Left ventricle myocardium inferior (tissue), 1 donor: ENCODE data around the gene EGR2. TPM values are rescaled to one million over a fixed set of nuclear protein-coding genes. Genes with fewer than 3 reads are reported as not detected.

Experiments used
- DNase-seq: peaks from one replicate; pipeline ENCODE4 v3.0.0-alpha.2; 2020
- H3K27ac ChIP-seq: fragments of 200-600 bp; replicated peaks from 2 replicates; pipeline ENCODE4 v1.8.0; 2021
- H3K27me3 ChIP-seq: fragments of 200-600 bp; 2 replicates; pipeline ENCODE4 v1.8.0; 2021; ENCODE audit warnings: low read depth
- H3K36me3 ChIP-seq: fragments of 200-600 bp; 2 replicates; pipeline ENCODE4 v1.8.0; 2021
- H3K4me1 ChIP-seq: fragments of 200-600 bp; 2 replicates; pipeline ENCODE4 v1.8.0; 2021
- H3K4me3 ChIP-seq: fragments of 200-600 bp; 2 replicates; pipeline ENCODE4 v1.8.0; 2021; ENCODE audit warnings: mild to moderate bottlenecking, moderate library complexity
- H3K9me3 ChIP-seq: fragments of 200-600 bp; replicated peaks from 2 replicates; pipeline ENCODE4 v1.8.0; 2021
- intact Hi-C: fragments of 100-400 bp; cut with micrococcal nuclease; formaldehyde crosslinking; loops from one replicate; pipeline ENCODE4 v1.11.0; 2022
- long read RNA-seq: library from polyadenylated mRNA; unstranded; transcript quantifications from one replicate; pipeline ENCODE4 v2.0.0, GENCODE V29; 2021
- total RNA-seq: library from RNA; stranded (reverse); fragmentation: NEBNext Ultra II Directional; extraction: Animal tissue kit (Norgen Biotek cat#: 25700); gene quantifications from one replicate; pipeline ENCODE4 v1.2.1, GENCODE V29; 2021
- TF ChIP-seq, protein P1 (sequence below): fragments of 200-600 bp; IDR thresholded peaks from 2 replicates; pipeline ENCODE4 v1.8.0; 2021; ENCODE audit warnings: antibody characterized with exemption, mild to moderate bottlenecking, borderline replicate concordance
- donor health status: DM: no; HTN: yes; CAD: no; lungs with severe emphysema.

The EGR2 gene
- 0.52 TPM for total RNA-seq
- long read RNA-seq: 0 reads

DNA sequence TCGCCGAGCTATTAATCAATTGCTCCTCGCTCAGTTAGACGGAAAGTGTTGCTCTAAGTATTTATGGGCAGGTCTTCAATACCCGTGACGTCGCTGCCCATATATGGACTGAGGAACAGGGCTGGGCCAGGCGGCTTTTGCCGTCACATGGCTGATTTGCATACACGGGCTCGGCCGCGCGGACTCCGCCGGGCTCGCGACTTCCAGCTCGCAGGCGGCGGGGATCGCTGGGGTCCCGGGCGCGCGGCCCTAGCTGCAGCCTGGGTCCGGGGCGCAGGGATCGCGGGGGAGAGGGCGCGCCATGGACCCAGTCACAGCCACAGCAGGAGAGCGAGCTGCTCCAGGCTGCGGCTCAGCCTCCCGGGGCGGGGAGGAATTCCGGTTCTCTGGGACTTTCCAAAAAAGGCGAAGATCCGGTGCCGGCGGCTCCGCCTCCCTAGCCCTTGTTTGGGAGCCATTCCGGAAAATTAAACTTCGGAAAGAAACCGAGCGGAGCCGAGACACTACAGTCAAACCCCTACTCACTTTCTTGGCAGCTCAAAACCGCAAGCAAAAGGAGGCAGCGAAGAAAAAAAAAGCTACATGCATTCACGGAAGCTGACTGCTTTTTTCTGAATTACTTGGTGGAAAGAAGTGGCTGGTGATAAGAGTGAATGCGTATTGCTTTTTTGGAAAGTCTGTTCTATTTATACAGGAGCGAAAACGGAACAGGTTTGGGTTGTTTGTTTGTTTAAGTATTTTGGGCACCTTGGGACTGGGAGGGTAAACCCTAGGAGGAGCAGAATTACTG, at the start of gene EGR2:
EGR2 (minus strand) TSS at position 36 of the 790 bp plus-strand sequence. CDS start 337 bp downstream, outside the sequence.
- Histone ChIP-seq H3K4me1 (peaks cover 52% of the 10 kb centered on the region), H3K4me3 (peak within 1 kb of the TSS; percentile 87), H3K27me3 (peaks cover 66% of the 10 kb centered on the region), H3K36me3 (no peaks in the 10 kb centered on the region), H3K27ac (peak within 1 kb of the TSS; percentile 91), H3K9me3 (no peaks in the 10 kb centered on the region)
- DNase-seq: peak; percentile 93
- TF ChIP-seq, protein P1, sequence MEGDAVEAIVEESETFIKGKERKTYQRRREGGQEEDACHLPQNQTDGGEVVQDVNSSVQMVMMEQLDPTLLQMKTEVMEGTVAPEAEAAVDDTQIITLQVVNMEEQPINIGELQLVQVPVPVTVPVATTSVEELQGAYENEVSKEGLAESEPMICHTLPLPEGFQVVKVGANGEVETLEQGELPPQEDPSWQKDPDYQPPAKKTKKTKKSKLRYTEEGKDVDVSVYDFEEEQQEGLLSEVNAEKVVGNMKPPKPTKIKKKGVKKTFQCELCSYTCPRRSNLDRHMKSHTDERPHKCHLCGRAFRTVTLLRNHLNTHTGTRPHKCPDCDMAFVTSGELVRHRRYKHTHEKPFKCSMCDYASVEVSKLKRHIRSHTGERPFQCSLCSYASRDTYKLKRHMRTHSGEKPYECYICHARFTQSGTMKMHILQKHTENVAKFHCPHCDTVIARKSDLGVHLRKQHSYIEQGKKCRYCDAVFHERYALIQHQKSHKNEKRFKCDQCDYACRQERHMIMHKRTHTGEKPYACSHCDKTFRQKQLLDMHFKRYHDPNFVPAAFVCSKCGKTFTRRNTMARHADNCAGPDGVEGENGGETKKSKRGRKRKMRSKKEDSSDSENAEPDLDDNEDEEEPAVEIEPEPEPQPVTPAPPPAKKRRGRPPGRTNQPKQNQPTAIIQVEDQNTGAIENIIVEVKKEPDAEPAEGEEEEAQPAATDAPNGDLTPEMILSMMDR: no peak
- intact Hi-C loops: loop anchor here (5.0 kb wide), 1 partner anchor 204 kb away; no protein-coding TSS in a partner anchor

DNA sequence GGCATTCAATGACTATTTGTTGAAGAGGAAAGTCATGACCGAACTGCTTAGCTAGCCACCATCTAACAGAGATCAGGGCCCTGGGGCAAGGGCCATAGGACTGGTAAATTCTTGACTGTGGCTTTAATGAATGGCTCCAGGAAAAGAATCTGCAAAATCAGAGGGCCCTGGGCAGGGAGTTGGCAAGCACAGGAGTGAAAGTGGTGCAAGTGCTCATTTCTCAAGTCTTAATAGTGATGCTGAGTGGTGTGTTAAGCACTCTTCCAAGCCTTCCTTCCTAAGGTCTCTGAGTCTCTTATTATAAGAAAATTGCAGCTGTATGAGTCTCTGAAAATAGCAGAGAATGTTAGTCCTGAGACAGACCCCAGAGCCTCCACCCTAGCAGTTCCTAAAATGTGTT, 46.3 kb upstream of the EGR2 start:
- Histone ChIP-seq H3K4me3 (no peak overlapping the region), H3K27me3 (peaks cover 5% of the 10 kb centered on the region), H3K4me1 (peaks cover 7% of the 10 kb centered on the region), H3K9me3 (no peaks in the 10 kb centered on the region), H3K27ac (no peak overlapping the region), H3K36me3 (no peaks in the 10 kb centered on the region)
- DNase-seq: no peak
- intact Hi-C loops: no loop called here
- TF ChIP-seq, protein P1: no peak

DNA sequence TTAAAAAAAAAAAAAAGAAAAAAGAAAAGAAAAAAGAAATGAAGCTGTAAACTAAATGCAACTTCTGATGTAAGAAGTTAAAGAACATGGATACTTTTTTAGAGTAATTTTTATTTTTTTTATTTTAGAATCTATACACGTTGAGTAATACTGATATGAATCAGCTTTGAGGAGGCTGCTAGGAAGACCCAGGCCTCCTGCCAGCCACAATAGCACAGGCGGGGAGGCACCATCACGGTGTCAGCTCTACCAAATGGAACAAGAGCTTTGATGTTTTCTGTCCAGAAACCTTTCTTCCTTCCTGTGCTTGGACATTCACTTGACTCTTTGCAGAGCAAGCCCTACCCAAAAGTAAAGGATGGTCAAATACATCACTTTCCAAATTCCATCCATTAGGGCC, 45.3 kb upstream of the EGR2 start:
- Histone ChIP-seq H3K4me1 (peaks cover 7% of the 10 kb centered on the region), H3K36me3 (no peaks in the 10 kb centered on the region), H3K9me3 (no peaks in the 10 kb centered on the region), H3K27me3 (peaks cover 5% of the 10 kb centered on the region), H3K27ac (no peak overlapping the region), H3K4me3 (no peak overlapping the region)
- DNase-seq: no peak
- intact Hi-C loops: no loop called here
- TF ChIP-seq, protein P1: no peak

DNA sequence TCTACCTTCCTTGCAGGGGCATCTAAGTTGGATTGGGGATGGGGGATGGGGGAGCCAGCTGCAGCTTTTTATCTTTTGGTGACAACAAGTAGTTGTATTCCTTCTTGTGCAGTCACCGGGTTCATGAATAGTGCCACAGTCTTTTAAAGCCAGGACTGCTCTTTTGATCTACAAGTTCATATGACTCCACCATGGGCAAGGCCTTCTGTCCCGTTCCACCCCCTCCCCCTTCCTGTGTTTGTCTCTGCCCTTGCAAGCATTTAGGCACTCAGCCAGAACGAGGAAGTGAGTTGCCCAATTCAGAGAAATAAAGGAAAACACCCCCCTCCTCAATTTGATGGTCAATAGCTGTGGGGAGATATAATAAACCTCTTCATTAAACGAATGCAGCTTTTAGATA, 44.8 kb upstream of the EGR2 start:
- peaks cover 5% of the 10 kb centered on the region for H3K27me3 ChIP-seq
- DNase-seq: no peak
- intact Hi-C loops: no loop called here
- no peaks in the 10 kb centered on the region for H3K36me3 ChIP-seq
- TF ChIP-seq, protein P1: no peak
- H3K4me1 ChIP-seq: peaks cover 7% of the 10 kb centered on the region
- no peaks in the 10 kb centered on the region for H3K9me3 ChIP-seq
- H3K27ac ChIP-seq: no peak overlapping the region
- H3K4me3 ChIP-seq: no peak overlapping the region

DNA sequence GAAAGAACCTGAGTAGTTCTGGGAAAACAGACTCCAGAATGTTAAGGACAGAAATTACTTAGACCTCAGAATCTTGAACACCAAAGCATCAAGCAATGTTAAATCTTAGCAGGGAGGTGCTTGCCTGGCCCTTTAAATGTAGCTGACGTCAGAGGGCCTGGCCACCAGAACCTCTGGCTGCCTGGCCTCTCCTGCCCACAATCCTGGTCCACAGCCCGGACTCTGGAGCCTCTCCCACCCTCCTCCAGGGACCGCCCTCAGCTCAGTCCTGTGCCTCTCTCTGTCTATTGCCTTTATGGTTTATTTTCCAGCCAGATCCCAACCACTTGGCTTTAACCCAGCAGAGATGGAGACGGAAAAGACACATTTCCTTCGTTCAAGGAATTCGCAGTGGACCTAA, 42.2 kb upstream of the EGR2 start:
- intact Hi-C loops: no loop called here
- Histone ChIP-seq H3K27me3 (peaks cover 5% of the 10 kb centered on the region), H3K27ac (no peak overlapping the region), H3K4me3 (no peak overlapping the region), H3K4me1 (peaks cover 7% of the 10 kb centered on the region), H3K9me3 (no peaks in the 10 kb centered on the region), H3K36me3 (no peaks in the 10 kb centered on the region)
- DNase-seq: peak; percentile 31
- TF ChIP-seq, protein P1: no peak
